Neural crest cell (in vitro differentiated cells): Measurements from ENCODE around the gene MC2R. TPM values are rescaled to one million over a fixed set of nuclear protein-coding genes. Genes with fewer than 3 reads are reported as not detected.

Experiments
- DNase-seq: peaks from one replicate; pipeline ENCODE4 v3.0.0; 2021; ENCODE audit warnings: low read depth, mixed read lengths, low spot score
- H3K27ac Mint-ChIP-seq: one replicate; pipeline ENCODE4 v1.8.0; 2021; ENCODE audit warnings: mild to moderate bottlenecking, mixed read lengths; ENCODE audit not compliant: unreplicated experiment
- H3K27me3 Mint-ChIP-seq: 2 replicates; pipeline ENCODE4 v1.8.0; 2021; ENCODE audit warnings: low read depth, mild to moderate bottlenecking, mixed read lengths
- H3K36me3 Mint-ChIP-seq: 2 replicates; pipeline ENCODE4 v1.8.0; 2021; ENCODE audit warnings: low read depth, mild to moderate bottlenecking, mixed read lengths
- H3K4me1 Mint-ChIP-seq: 2 replicates; pipeline ENCODE4 v1.8.0; 2021; ENCODE audit warnings: mixed read lengths
- H3K4me3 Mint-ChIP-seq: one replicate; pipeline ENCODE4 v1.8.0; 2021; ENCODE audit warnings: mild to moderate bottlenecking, mixed read lengths
- H3K9me3 Mint-ChIP-seq: 2 replicates; pipeline ENCODE4 v1.8.0; 2021; ENCODE audit warnings: mixed read lengths
- CTCF ChIP-seq: fragments of 200-600 bp; sonication (generic); conservative IDR thresholded peaks from 2 replicates; pipeline ENCODE4 v1.5.0; 2021; ENCODE audit warnings: antibody characterized with exemption, mild to moderate bottlenecking
- total RNA-seq: library from RNA; stranded (reverse); gene quantifications from 2 replicates; pipeline ENCODE4 v1.2.1, GENCODE V29; 2021

Gene MC2R
- total RNA-seq, 1 donor from 2014 or later = not detected

GRCh38 chr18:13910986-13911385 lies 4.3 kb downstream of the MC2R start:
- Mint-ChIP-seq H3K27me3 (peaks cover 3% of the 10 kb centered on the region), H3K27ac (no peak overlapping the region), H3K9me3 (no peaks in the 10 kb centered on the region), H3K4me1 (peaks cover 3% of the 10 kb centered on the region), H3K4me3 (no peak overlapping the region), H3K36me3 (no peaks in the 10 kb centered on the region)
- no peak for TF ChIP-seq CTCF
- no peak for DNase-seq

DNA sequence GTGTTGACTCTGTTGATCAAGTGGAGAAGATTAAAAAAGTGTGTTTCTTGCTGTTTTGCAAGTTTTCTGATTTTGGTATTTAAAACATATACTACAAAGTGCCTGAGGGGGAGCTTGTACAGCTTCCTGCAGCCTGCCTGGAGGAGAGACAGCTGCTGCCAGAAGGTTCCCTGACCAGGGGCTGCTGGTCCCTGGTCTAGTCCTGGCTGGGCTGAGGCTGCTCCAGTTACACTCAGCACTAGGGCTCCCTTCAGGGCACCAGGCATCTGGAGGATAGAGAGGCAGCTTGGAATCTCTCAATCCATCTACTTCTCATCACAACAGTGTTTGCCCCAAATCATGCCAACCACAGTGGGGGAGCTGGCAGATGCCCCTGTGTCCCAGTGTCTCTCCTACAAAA lies 4.8 kb downstream of the MC2R start:
- no peaks in the 10 kb centered on the region for H3K36me3 Mint-ChIP-seq
- peaks cover 3% of the 10 kb centered on the region for H3K27me3 Mint-ChIP-seq
- TF ChIP-seq CTCF = no peak
- no peaks in the 10 kb centered on the region for H3K9me3 Mint-ChIP-seq
- H3K4me3 Mint-ChIP-seq = no peak overlapping the region
- DNase-seq = no peak
- H3K4me1 Mint-ChIP-seq = no peaks in the 10 kb centered on the region
- no peak overlapping the region for H3K27ac Mint-ChIP-seq

GRCh38 chr18:13909141-13909940 lies 6.0 kb downstream of the MC2R start:
- TF ChIP-seq CTCF = no peak

DNA sequence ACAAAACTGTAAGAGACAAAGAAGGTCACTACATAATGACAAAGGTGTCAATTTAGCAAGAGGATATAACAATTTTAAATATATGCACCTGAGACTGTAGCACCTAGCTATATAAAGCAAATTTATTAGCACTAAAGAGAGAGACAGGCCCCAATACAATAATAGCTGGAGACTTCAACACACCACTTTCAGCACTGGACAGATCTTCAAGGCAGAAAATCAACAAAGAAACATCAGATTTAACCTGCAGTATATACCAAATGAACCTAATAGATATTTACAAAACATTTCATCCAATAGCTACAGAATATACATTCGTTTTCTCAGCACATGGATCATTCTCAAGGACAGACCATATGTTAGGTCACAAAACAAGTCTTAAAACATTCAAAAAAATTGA lies 14.7 kb downstream of the MC2R start:
- Mint-ChIP-seq H3K36me3 (no peaks in the 10 kb centered on the region), H3K4me3 (no peak overlapping the region), H3K9me3 (peaks cover 7% of the 10 kb centered on the region), H3K27me3 (peaks cover 17% of the 10 kb centered on the region), H3K27ac (no peak overlapping the region), H3K4me1 (no peaks in the 10 kb centered on the region)
- no peak for TF ChIP-seq CTCF
- DNase-seq = no peak

More at GRCh38 chr18:13909141-13909940, 6.0 kb downstream of the MC2R start:
- Mint-ChIP-seq H3K9me3 (no peaks in the 10 kb centered on the region), H3K4me3 (no peak overlapping the region), H3K27ac (no peak overlapping the region), H3K36me3 (no peaks in the 10 kb centered on the region), H3K27me3 (peaks cover 3% of the 10 kb centered on the region), H3K4me1 (no peaks in the 10 kb centered on the region)
- DNase-seq = no peak

DNA sequence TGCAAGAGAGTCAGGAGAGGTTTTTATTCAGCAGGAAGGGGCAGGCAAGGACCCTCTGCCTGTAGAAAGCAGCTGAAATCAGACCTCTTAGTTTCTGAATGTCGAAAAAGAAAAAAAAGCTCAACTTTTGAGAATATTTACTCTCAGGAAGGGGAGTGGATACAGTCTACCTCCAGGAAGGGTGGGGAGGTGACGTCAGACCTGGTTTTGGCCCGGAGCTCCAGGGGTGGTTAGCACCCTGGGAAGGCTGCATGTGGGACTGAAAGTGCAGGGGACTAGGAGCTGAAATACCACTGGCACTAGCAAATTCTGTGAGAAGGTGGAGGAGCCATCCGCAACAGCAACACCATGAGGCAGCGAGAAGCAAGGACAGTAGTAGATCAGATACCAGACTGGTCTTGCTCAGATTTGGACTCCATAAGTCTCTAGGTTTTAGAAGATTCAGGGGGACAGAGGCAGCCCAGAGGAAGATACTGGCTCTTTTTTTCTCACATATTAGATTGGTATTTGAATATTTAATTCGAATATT lies 19.8 kb downstream of the MC2R start:
- no peaks in the 10 kb centered on the region for H3K36me3 Mint-ChIP-seq
- H3K9me3 Mint-ChIP-seq = peaks cover 2% of the 10 kb centered on the region
- no peak for DNase-seq
- no peak overlapping the region for H3K27ac Mint-ChIP-seq
- no peak for TF ChIP-seq CTCF
- no peak overlapping the region for H3K4me3 Mint-ChIP-seq
- H3K27me3 Mint-ChIP-seq = peaks cover 5% of the 10 kb centered on the region
- H3K4me1 Mint-ChIP-seq = no peaks in the 10 kb centered on the region
